ENCODE measurements around the gene PITPNC1.

The PITPNC1 gene

GRCh38 chr17:67600408-67600807, 223.3 kb downstream of the PITPNC1 start:
- H3K36me3 ChIP-seq (ENCODE audit: control insufficient read depth in 5 of 5, insufficient read depth in 5 of 5, low read length in 5 of 5): no peaks in the 10 kb centered on the region
- H3K9me3 ChIP-seq (ENCODE audit: control insufficient read depth in 5 of 5, low read length in 5 of 5): peaks cover 0 to 3% (median 0%) of the 10 kb centered on the region in 5 donors
- H3K4me1 ChIP-seq (ENCODE audit: control insufficient read depth in 5 of 5, insufficient read depth in 5 of 5, low read length in 5 of 5): peaks cover 4 to 15% (median 7%) of the 10 kb centered on the region in 5 donors
- H3K27me3 ChIP-seq (ENCODE audit: control insufficient read depth in 5 of 5, insufficient read depth in 4 of 5, low read length in 5 of 5): no peaks in the 10 kb centered on the region
- H3K27ac ChIP-seq (ENCODE audit: low read depth, low read length): no peak overlapping the region
- no peak overlapping the region for H3K4me3 ChIP-seq (ENCODE audit: low read depth in 1 of 5, low read length in 5 of 5)
- no peak overlapping the region for H3K9ac ChIP-seq (ENCODE audit: low read length in 5 of 5)

DNA sequence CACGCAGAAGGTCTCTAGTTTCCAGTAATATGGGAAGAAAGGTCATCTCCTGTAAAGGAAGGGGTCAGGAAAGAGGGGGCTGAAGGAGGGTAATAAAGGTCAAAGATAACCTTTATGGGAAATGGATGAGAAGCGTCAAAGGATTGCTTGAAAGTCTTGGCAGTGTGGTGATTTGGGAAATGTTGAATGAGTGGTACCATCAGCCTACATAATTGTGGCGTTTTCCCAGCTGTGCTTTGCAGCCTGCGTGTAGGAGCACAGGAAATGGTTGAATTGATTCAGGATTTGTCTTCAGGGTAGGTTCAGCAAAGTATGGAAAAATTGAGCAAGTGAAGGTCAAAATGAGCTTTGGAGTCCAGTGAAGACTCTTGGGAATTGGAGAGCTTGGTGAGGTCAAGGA, 224.8 kb downstream of the PITPNC1 start:
- Histone ChIP-seq H3K4me1 (ENCODE audit: control insufficient read depth in 5 of 5, insufficient read depth in 5 of 5, low read length in 5 of 5) (peaks cover 4 to 30% (median 9%) of the 10 kb centered on the region in 5 donors), H3K27me3 (ENCODE audit: control insufficient read depth in 5 of 5, insufficient read depth in 4 of 5, low read length in 5 of 5) (no peaks in the 10 kb centered on the region), H3K27ac (ENCODE audit: low read depth, low read length) (no peak overlapping the region), H3K36me3 (ENCODE audit: control insufficient read depth in 5 of 5, insufficient read depth in 5 of 5, low read length in 5 of 5) (no peaks in the 10 kb centered on the region), H3K9me3 (ENCODE audit: control insufficient read depth in 5 of 5, low read length in 5 of 5) (peaks cover 0 to 3% (median 0%) of the 10 kb centered on the region in 5 donors), H3K4me3 (ENCODE audit: low read depth in 1 of 5, low read length in 5 of 5) (no peak overlapping the region), H3K9ac (ENCODE audit: low read length in 5 of 5) (no peak overlapping the region)

DNA sequence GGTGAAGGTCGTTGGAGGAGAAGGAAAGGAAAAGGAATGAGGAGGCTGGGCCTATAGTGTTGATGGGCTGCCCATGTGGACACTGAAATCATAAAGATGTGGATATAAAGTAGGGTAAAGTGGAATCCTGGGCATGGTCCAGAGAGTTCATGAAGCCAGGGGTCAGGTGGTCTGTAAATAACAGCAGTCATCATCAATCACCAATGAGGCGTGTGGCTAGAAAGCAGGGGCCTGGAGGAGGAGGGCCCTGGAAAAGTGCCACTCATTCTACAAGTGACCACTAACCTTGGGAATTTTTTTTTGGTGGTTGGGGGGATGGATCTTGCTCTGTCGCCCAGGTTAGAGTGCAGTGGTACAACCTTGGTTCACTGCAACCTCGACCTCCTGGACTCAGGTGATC, 225.4 kb downstream of the PITPNC1 start:
- no peak overlapping the region for H3K9ac ChIP-seq (ENCODE audit: low read length in 5 of 5)
- no peak overlapping the region for H3K4me3 ChIP-seq (ENCODE audit: low read depth in 1 of 5, low read length in 5 of 5)
- peaks cover 4 to 33% (median 9%) of the 10 kb centered on the region in 5 donors for H3K4me1 ChIP-seq (ENCODE audit: control insufficient read depth in 5 of 5, insufficient read depth in 5 of 5, low read length in 5 of 5)
- peaks cover 0 to 3% (median 0%) of the 10 kb centered on the region in 5 donors for H3K9me3 ChIP-seq (ENCODE audit: control insufficient read depth in 5 of 5, low read length in 5 of 5)
- H3K36me3 ChIP-seq (ENCODE audit: control insufficient read depth in 5 of 5, insufficient read depth in 5 of 5, low read length in 5 of 5): no peaks in the 10 kb centered on the region
- no peaks in the 10 kb centered on the region for H3K27me3 ChIP-seq (ENCODE audit: control insufficient read depth in 5 of 5, insufficient read depth in 4 of 5, low read length in 5 of 5)
- H3K27ac ChIP-seq (ENCODE audit: low read depth, low read length): no peak overlapping the region

GRCh38 chr17:67602974-67603373, 225.9 kb downstream of the PITPNC1 start:
- H3K36me3 ChIP-seq (ENCODE audit: control insufficient read depth in 5 of 5, insufficient read depth in 5 of 5, low read length in 5 of 5): no peaks in the 10 kb centered on the region
- peaks cover 4 to 33% (median 9%) of the 10 kb centered on the region in 5 donors for H3K4me1 ChIP-seq (ENCODE audit: control insufficient read depth in 5 of 5, insufficient read depth in 5 of 5, low read length in 5 of 5)
- peaks cover 0 to 3% (median 0%) of the 10 kb centered on the region in 5 donors for H3K9me3 ChIP-seq (ENCODE audit: control insufficient read depth in 5 of 5, low read length in 5 of 5)
- no peak overlapping the region for H3K27ac ChIP-seq (ENCODE audit: low read depth, low read length)
- no peak overlapping the region for H3K9ac ChIP-seq (ENCODE audit: low read length in 5 of 5)
- no peak overlapping the region for H3K4me3 ChIP-seq (ENCODE audit: low read depth in 1 of 5, low read length in 5 of 5)
- no peaks in the 10 kb centered on the region for H3K27me3 ChIP-seq (ENCODE audit: control insufficient read depth in 5 of 5, insufficient read depth in 4 of 5, low read length in 5 of 5)

DNA sequence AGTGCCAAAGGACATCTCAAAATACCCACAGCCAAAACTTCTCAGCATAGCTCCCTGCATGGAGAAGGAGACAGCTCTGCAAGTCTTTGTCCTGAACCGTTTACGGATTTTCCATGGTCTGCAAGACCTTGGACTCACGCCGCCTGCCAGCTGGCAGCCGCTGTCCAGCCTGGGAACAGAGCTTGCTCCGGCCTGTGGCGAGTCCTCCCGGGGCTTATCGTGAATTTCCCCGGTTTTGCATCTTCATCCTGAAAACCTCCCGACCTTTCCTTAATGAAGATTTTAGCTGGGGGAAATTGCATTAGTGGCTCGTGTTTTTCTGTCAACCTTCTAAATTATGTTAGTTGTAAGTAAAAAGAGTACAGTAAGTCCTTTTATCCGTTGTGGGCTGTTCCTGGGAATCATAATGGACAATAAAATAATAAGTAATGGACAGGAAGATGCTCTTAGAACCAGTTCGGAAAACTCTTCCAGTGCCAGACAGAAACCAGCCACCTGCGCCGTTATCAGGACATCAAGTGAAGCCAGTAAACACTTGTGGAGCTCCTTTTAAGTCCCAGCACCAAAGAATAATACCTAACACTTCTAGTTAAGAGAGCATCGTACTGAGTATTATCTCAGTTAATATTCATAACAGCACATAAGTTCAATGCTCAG, 228.3 kb downstream of the PITPNC1 start:
- Histone ChIP-seq H3K27ac (ENCODE audit: low read depth, low read length) (no peak overlapping the region), H3K9me3 (ENCODE audit: control insufficient read depth in 5 of 5, low read length in 5 of 5) (no peaks in the 10 kb centered on the region), H3K4me3 (ENCODE audit: low read depth in 1 of 5, low read length in 5 of 5) (no peak overlapping the region), H3K27me3 (ENCODE audit: control insufficient read depth in 5 of 5, insufficient read depth in 4 of 5, low read length in 5 of 5) (no peaks in the 10 kb centered on the region), H3K36me3 (ENCODE audit: control insufficient read depth in 5 of 5, insufficient read depth in 5 of 5, low read length in 5 of 5) (no peaks in the 10 kb centered on the region), H3K4me1 (ENCODE audit: control insufficient read depth in 5 of 5, insufficient read depth in 5 of 5, low read length in 5 of 5) (peaks cover 4 to 33% (median 9%) of the 10 kb centered on the region in 5 donors), H3K9ac (ENCODE audit: low read length in 5 of 5) (no peak overlapping the region)

DNA sequence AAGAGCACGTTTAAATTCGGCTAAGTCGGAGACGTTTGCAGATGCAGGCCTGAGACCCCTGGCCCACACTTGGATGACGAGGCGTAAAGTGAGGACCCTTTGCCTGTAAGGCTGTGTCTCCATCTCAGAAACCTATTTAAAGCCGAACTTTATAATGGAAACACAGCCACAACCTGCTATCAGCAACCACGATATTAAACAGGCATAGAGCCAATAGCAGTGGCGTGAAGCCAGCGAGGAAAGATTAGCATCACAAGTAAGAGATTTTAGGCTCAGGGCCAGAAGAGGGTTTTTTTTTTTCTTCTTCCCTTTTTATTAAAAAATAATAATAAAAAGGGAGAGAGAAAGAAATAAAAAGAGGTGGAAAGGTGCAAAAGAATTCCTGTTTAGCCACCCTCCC, 229.4 kb downstream of the PITPNC1 start:
- H3K4me3 ChIP-seq (ENCODE audit: low read depth in 1 of 5, low read length in 5 of 5): no peak overlapping the region
- peaks cover 4 to 33% (median 9%) of the 10 kb centered on the region in 5 donors for H3K4me1 ChIP-seq (ENCODE audit: control insufficient read depth in 5 of 5, insufficient read depth in 5 of 5, low read length in 5 of 5)
- H3K9me3 ChIP-seq (ENCODE audit: control insufficient read depth in 5 of 5, low read length in 5 of 5): no peaks in the 10 kb centered on the region
- H3K27me3 ChIP-seq (ENCODE audit: control insufficient read depth in 5 of 5, insufficient read depth in 4 of 5, low read length in 5 of 5): no peaks in the 10 kb centered on the region
- no peaks in the 10 kb centered on the region for H3K36me3 ChIP-seq (ENCODE audit: control insufficient read depth in 5 of 5, insufficient read depth in 5 of 5, low read length in 5 of 5)
- H3K9ac ChIP-seq (ENCODE audit: low read length in 5 of 5): no peak overlapping the region
- H3K27ac ChIP-seq (ENCODE audit: low read depth, low read length): no peak overlapping the region

DNA sequence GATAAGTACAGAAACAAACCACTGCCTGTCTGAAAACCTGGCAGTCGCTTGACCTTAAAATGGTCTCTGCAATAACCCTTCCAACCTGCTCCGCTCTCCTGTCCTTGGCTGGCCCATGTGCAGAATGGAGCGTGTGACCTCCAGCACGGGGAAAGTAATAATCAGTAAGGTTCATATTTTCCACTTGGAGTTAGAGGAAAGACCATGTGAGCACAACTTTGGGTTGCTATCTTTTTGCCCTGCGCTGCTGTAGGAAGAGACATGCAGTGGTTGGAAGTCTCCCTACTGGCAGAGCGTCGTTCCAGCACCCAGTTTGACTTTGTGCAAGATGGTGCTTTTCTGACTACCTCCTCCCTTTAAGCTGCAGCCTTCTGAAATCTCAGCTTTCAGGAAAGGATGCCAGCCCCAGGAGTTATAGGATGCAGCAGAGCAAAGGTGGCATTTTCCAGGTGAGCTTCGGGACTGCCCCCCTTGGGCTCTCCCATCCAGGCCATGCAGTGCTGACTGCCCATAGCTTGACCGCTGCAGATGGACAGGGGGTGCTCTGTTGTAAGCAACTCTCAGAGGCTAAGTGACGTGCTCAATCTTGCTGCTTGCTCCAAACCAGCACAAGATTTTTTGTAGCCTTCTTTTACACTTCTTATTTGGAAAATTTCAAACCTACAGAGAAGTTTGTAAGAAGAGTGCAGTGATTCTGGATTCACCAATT, 230.0 kb downstream of the PITPNC1 start:
- Histone ChIP-seq H3K4me1 (ENCODE audit: control insufficient read depth in 5 of 5, insufficient read depth in 5 of 5, low read length in 5 of 5) (peaks cover 4 to 30% (median 9%) of the 10 kb centered on the region in 5 donors), H3K4me3 (ENCODE audit: low read depth in 1 of 5, low read length in 5 of 5) (no peak overlapping the region), H3K9ac (ENCODE audit: low read length in 5 of 5) (no peak overlapping the region), H3K36me3 (ENCODE audit: control insufficient read depth in 5 of 5, insufficient read depth in 5 of 5, low read length in 5 of 5) (no peaks in the 10 kb centered on the region), H3K9me3 (ENCODE audit: control insufficient read depth in 5 of 5, low read length in 5 of 5) (no peaks in the 10 kb centered on the region), H3K27me3 (ENCODE audit: control insufficient read depth in 5 of 5, insufficient read depth in 4 of 5, low read length in 5 of 5) (no peaks in the 10 kb centered on the region), H3K27ac (ENCODE audit: low read depth, low read length) (no peak overlapping the region)

DNA sequence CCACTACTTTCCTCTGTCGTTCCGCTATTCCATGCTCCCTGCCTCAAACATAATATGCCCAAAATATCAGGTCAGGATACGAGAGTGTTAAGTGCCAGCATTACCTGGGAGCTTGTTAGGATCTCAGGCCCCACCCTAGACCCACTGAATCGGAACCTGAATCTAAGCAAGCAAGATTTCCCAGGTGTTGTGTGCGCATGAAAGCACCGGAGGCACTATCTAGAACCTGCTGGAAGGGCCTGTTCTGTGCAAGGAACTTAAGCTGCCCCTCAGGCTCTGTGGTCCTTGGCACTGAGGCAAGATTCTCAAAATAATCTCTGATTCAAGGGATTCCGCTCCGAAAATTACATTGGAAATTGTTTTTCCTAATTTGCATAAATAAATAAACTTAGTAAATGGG, 233.0 kb downstream of the PITPNC1 start:
- peaks cover 4 to 24% (median 5%) of the 10 kb centered on the region in 5 donors for H3K4me1 ChIP-seq (ENCODE audit: control insufficient read depth in 5 of 5, insufficient read depth in 5 of 5, low read length in 5 of 5)
- no peaks in the 10 kb centered on the region for H3K9me3 ChIP-seq (ENCODE audit: control insufficient read depth in 5 of 5, low read length in 5 of 5)
- H3K36me3 ChIP-seq (ENCODE audit: control insufficient read depth in 5 of 5, insufficient read depth in 5 of 5, low read length in 5 of 5): no peaks in the 10 kb centered on the region
- H3K27ac ChIP-seq (ENCODE audit: low read depth, low read length): no peak overlapping the region
- H3K27me3 ChIP-seq (ENCODE audit: control insufficient read depth in 5 of 5, insufficient read depth in 4 of 5, low read length in 5 of 5): no peaks in the 10 kb centered on the region
- no peak overlapping the region for H3K9ac ChIP-seq (ENCODE audit: low read length in 5 of 5)
- H3K4me3 ChIP-seq (ENCODE audit: low read depth in 1 of 5, low read length in 5 of 5): no peak overlapping the region

DNA sequence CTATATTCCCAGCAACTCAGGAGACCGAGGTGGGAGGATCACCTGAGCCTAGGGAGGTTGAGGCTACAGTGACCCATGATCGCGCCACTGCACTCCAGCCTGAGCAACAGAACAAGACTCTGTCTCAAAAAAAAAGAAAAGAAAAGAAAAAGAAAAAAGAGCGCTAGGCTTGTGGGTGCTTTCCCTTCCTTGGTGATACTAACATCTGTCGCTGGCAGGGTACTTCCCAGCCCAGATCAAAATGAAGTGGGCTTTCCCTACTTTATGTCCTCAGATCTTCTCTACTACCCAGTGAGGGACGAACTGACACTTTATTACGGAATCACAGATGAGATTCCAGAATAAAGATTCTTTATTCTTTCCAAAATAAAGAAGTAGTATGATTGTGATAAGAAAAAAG, 236.9 kb downstream of the PITPNC1 start:
- H3K4me1 ChIP-seq (ENCODE audit: control insufficient read depth in 5 of 5, insufficient read depth in 5 of 5, low read length in 5 of 5): peaks cover 0 to 10% (median 0%) of the 10 kb centered on the region in 5 donors
- H3K27me3 ChIP-seq (ENCODE audit: control insufficient read depth in 5 of 5, insufficient read depth in 4 of 5, low read length in 5 of 5): no peaks in the 10 kb centered on the region
- H3K4me3 ChIP-seq (ENCODE audit: low read depth in 1 of 5, low read length in 5 of 5): no peak overlapping the region
- no peaks in the 10 kb centered on the region for H3K36me3 ChIP-seq (ENCODE audit: control insufficient read depth in 5 of 5, insufficient read depth in 5 of 5, low read length in 5 of 5)
- H3K27ac ChIP-seq (ENCODE audit: low read depth, low read length): no peak overlapping the region
- H3K9ac ChIP-seq (ENCODE audit: low read length in 5 of 5): no peak overlapping the region
- H3K9me3 ChIP-seq (ENCODE audit: control insufficient read depth in 5 of 5, low read length in 5 of 5): no peaks in the 10 kb centered on the region

GRCh38 chr17:67615011-67615561, 238.0 kb downstream of the PITPNC1 start:
- Histone ChIP-seq H3K4me3 (ENCODE audit: low read depth in 1 of 5, low read length in 5 of 5) (no peak overlapping the region), H3K9me3 (ENCODE audit: control insufficient read depth in 5 of 5, low read length in 5 of 5) (no peaks in the 10 kb centered on the region), H3K36me3 (ENCODE audit: control insufficient read depth in 5 of 5, insufficient read depth in 5 of 5, low read length in 5 of 5) (no peaks in the 10 kb centered on the region), H3K27me3 (ENCODE audit: control insufficient read depth in 5 of 5, insufficient read depth in 4 of 5, low read length in 5 of 5) (no peaks in the 10 kb centered on the region), H3K9ac (ENCODE audit: low read length in 5 of 5) (no peak overlapping the region), H3K4me1 (ENCODE audit: control insufficient read depth in 5 of 5, insufficient read depth in 5 of 5, low read length in 5 of 5) (peaks cover 0 to 10% (median 0%) of the 10 kb centered on the region in 5 donors), H3K27ac (ENCODE audit: low read depth, low read length) (no peak overlapping the region)

Data from subcutaneous abdominal adipose tissue (tissue), 5 donors.